NCI-H2196 treated with DMSO at 0.1 percent for 48 hours (cell line): Measurements from ENCODE around the gene OR6P1.

Experiments
- DNase-seq: peaks from one replicate; lab custom pipeline; 2025; ENCODE audit not compliant: unreplicated experiment; lab: John Stamatoyannopoulos, UW

OR6P1 gene

GRCh38 chr1:158570480-158570879, at the start of gene OR6P1:
TSS of gene OR6P1 (minus strand) at chr1:158570580. CDS start at chr1:158563604, 6,976 bp downstream.
- DNase-seq = no peak

GRCh38 chr1:158613764-158614163, 43.4 kb upstream of the OR6P1 start:
- DNase-seq = no peak

- DNase-seq = no peak
Measured at GRCh38 chr1:158611916-158612315, 41.5 kb upstream of the OR6P1 start.

GRCh38 chr1:158607296-158607695, 36.9 kb upstream of the OR6P1 start:
- no peak for DNase-seq

- no peak for DNase-seq
Measured at GRCh38 chr1:158604968-158605367, 34.6 kb upstream of the OR6P1 start, which contains the start of gene OR10Z1. TSS of gene OR10Z1 (plus strand) at chr1:158605268. CDS start at chr1:158606439, 1,171 bp downstream.

- DNase-seq = no peak
Measured at GRCh38 chr1:158600735-158601134, 30.4 kb upstream of the OR6P1 start.

GRCh38 chr1:158586942-158587341, 16.6 kb upstream of the OR6P1 start:
- no peak for DNase-seq

- DNase-seq = no peak
Measured at GRCh38 chr1:158583962-158584361, 13.6 kb upstream of the OR6P1 start.

- DNase-seq = no peak
Measured at GRCh38 chr1:158579733-158580132, 9.4 kb upstream of the OR6P1 start, which contains the start of gene OR10X1. TSS of gene OR10X1 (minus strand) at chr1:158579899. CDS start at chr1:158579899, 0 bp downstream.

- no peak for DNase-seq
Measured at GRCh38 chr1:158577561-158577960, 7.2 kb upstream of the OR6P1 start.

GRCh38 chr1:158572226-158572625, 1.8 kb upstream of the OR6P1 start:
- DNase-seq = no peak

- DNase-seq = no peak
Measured at GRCh38 chr1:158564608-158565007, 5.8 kb downstream of the OR6P1 start.

GRCh38 chr1:158563853-158564252, 6.5 kb downstream of the OR6P1 start:
- DNase-seq = no peak

- DNase-seq = no peak
Measured at GRCh38 chr1:158559696-158560095, 10.7 kb downstream of the OR6P1 start.

GRCh38 chr1:158554352-158554751, 16.0 kb downstream of the OR6P1 start, which contains the start of gene OR6Y1:
TSS of gene OR6Y1 (minus strand) at chr1:158554405. CDS start at chr1:158548105, 6,300 bp downstream.
- DNase-seq = no peak

- DNase-seq = no peak
Measured at GRCh38 chr1:158552296-158552695, 18.1 kb downstream of the OR6P1 start.

GRCh38 chr1:158547533-158547932, 22.8 kb downstream of the OR6P1 start:
- no peak for DNase-seq

GRCh38 chr1:158537609-158538008, 32.8 kb downstream of the OR6P1 start:
- DNase-seq = no peak

- no peak for DNase-seq
Measured at GRCh38 chr1:158534496-158534895, 35.9 kb downstream of the OR6P1 start.

GRCh38 chr1:158527190-158527815, 43.1 kb downstream of the OR6P1 start:
- DNase-seq = no peak

GRCh38 chr1:158521666-158522058, 48.7 kb downstream of the OR6P1 start:
- DNase-seq = no peak

GRCh38 chr1:158520955-158521665, 49.3 kb downstream of the OR6P1 start:
- DNase-seq = no peak
